ENCODE data around the gene COL11A1.
"Not testable (repeated sequence)": the region's sequence is repeated elsewhere in the genome, so short reads cannot be mapped to it uniquely, and the experiment has no call there.

COL11A1 gene

DNA sequence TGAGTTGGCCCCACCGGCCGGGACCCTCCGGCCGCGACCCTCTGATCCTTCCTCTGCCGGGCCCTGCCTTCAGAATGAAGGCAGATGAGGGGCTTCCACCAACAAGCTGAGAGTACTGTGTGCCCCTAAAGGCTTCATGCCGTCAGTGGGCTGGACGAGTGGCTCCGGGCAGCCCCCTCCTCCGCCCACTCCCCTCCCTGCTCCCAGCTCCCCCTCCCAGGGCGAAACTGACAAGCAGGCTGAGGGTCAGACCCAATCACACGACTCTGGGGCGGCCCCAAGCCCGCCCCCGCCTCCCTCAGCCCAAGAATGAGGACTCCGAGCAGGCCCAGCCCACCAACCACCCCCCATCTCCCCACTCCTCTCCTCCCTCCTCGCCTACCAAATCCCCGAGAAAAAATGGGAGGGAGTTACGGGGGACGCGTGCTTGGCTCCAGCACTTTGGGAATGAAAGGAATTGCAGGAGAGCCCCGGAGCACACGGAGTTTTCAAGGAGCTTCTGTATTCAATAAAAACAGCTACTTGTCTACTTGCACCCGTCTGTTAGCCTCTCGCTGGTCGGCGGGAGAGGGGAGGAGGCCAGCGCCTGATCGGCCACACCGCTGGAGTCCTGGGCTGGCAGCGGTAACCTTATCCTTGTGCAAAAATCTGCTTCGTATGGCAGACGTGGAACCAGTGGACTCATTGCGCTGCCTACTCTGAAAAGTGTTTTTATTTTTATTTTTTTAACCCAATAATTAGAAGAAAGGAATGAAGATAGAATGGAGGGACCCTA, at the start of gene COL11A1:
TSS of gene COL11A1 (minus strand) at position 147 of the 775 bp plus-strand sequence. CDS start 344 bp downstream, outside the sequence.
- no peak for DNase-seq

GRCh38 chr1:103156966-103157365, 48.6 kb upstream of the COL11A1 start:
- no peak for DNase-seq

DNA sequence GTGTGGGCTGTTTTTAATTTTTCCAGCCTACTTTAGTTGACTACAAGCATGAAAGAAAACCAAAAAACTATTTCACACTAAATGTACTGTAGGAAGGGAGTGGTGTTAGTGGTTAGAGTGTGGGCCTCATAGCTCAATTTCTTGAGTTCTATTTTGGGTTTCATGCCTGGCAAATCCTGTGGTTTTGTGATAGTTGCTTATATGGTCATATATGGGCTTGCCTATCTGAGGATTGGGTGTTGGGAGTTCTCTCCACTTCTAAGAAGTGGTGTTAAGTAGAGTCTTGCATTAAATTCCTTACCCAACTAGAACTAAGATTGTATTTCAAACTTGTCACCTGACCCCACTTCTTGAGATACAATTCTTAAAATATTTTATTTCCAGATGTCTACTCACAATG, 37.8 kb upstream of the COL11A1 start:
- DNase-seq = no peak

DNA sequence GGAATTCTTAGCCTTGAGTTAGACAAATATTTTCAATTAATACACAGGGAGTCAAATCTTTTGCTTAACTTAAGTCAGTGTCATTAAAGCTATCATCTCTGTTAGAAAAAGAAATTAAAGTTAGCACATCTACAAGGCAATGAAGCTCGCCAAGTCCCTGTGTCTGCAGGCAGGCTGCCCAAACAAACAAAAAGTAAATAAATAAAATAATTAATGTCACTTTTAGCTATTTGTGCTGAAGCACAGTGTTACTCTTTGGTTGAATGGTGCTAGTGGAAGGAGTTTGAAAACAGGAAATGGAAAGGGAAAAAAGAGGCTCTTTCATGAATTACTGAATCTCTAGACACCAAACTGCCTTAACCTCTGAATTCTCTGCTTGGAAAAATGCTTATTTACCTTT, 37.1 kb upstream of the COL11A1 start:
- DNase-seq = no peak

- no peak for DNase-seq
Measured at GRCh38 chr1:103144681-103145080, 36.4 kb upstream of the COL11A1 start.

GRCh38 chr1:103142461-103142860, 34.1 kb upstream of the COL11A1 start:
- no peak for DNase-seq

DNA sequence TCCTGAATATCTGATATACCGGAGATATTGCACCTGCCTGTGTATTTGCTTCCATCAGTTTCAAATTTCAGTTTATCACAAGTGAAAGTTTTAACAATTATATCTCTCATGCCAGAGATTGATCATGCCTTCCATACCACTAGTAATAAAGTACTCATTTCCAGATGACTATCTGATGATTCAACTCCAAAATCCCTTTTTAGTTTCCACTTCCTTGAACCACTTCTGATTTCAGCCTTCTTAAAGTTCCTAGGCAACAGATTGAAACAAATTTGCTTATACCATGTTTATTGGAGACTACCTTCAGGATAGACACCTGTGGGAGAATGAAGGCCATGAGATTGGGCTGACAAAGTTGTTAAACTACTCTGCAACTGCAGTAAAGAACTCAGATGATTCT, 21.5 kb upstream of the COL11A1 start:
- DNase-seq = no peak

- DNase-seq = no peak
Measured at GRCh38 chr1:103129255-103129654, 20.9 kb upstream of the COL11A1 start.

DNA sequence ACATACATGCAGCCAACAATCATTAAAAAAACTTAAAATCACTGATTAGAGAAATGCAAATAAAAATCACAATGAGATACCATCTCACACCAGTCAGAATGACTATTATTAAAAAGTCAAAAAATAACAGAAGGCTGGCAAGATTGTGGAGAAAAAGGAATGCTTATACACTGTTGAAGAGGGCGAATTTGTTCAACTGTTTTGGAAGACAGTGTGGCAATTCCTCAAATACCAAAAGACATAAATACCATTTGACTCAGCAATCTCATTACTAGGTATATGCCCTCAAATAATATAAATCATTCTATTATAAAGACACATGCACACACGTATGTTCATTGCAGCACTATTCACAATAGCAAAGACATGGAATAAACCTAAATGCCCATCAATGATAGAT, 19.9 kb upstream of the COL11A1 start:
- DNase-seq = not testable (repeated sequence)

GRCh38 chr1:103125219-103125618, 16.9 kb upstream of the COL11A1 start:
- DNase-seq = no peak

GRCh38 chr1:103122983-103123720, 14.8 kb upstream of the COL11A1 start:
- no peak for DNase-seq

- no peak for DNase-seq
Measured at GRCh38 chr1:103120981-103121380, 12.7 kb upstream of the COL11A1 start.

GRCh38 chr1:103112546-103112945, 4.2 kb upstream of the COL11A1 start:
- DNase-seq = no peak

DNA sequence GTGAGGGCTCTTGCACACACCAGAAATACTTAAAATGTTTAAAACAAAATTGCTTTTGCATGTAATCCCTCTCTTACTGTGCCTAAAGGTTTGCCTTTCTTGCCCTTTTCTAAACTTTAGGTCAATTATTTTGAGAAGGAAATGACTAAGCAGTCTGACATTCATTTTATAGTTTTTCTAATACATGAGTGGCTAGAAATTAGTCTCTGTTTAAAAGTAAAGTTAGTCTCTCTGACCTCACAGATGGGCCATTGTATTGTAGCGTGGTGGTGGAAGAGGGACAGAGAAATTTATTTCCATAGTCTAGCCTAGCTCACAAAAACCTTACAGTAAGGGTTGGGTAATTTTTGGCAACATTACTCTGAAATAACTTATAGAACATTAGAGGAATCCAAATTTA, 3.6 kb upstream of the COL11A1 start:
- DNase-seq = no peak

DNA sequence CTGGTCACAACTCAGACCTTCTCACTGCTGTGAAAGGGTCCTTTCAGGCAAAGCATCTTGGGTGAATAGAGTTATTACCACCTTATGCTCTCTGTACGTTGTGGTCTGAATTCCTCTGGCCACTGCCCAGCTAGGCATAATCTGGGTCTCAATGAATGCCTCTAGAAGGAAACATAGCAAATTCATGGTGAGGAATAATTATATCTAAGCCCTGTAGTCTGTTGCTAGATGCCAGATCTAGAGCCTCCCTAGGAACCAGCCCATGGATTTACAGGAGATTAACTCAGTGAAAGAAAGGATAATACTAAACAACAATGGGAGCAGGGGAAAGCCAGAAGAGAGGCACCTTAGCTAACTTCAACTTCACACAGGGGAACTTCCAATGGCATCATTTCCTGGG, 2.4 kb upstream of the COL11A1 start:
- DNase-seq = no peak

DNA sequence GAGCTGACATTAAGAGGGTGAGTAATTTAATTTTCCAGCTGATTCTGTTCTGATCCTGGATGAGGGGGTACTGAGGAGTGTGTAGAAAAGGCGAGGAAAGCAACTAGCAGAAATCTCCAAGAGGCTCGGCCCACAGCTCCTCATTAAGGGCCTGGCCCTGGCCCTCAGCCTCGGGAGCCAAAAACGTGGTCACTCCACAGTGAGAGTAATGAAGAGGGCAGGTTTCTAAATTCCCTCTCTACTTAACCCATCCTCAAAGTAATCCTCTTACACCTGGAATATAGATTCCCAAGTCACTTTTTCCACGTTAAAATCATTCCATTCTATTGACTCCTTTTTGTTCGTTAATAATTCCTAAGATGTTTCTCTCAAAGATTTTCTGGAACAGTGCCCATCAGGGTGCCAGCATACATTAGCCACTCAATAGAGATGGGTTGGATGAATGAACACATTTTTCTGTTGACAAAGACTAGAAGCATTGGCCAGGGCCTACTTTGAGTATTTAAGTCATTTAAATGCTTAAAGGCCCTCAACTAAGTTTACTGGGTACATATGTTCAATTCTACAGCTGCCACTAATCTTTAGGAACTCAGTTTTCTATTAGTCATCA, 1.1 kb upstream of the COL11A1 start:
- no peak for DNase-seq

GRCh38 chr1:103107741-103108375, 464 bp downstream of the COL11A1 start:
- DNase-seq = no peak

DNA sequence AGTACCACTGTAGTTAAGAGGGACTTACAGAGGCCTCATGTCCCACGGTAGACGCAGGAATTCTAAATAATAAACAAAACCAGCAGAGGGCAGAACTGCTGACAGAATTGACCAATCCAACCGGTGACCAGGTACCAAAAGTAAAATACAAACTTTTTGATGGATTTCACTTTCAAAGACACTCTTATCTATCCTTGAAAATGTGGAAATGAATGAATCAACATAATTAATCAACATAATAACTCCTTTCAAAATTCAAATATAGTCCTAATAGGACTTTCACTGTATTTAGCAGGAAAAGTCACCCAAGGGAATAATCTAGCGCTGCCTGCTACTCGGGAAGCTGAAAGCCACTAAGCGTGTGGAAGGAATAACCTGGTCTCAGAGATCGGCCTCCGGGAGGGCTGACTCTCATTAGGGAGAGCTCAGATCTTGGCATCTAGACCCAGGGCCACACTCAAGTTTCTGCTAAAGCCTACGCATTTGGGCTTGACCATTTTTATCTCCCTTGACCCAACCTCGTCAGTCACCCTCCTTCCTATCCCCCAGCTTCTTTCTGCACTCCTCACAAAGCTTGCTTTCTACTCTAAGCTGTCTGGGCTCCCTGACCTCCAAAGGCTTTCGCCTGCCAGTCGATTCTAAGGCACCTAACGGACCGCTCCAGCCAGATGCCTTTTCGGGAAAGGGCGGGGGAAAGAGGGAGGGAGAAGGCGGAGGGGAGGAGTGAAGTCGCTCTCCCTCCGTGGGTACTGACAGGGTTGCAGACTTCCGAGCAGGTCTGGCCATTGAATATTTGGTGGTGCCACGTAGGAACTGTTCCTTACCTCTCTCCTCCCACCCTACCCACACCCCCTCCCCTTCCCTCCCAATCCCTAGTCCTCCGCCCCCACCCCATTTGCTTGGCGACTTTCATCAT, 1.6 kb downstream of the COL11A1 start:
- DNase-seq = peak; percentile 28

- no peak for DNase-seq
Measured at GRCh38 chr1:103101399-103101798, 6.9 kb downstream of the COL11A1 start.

DNA sequence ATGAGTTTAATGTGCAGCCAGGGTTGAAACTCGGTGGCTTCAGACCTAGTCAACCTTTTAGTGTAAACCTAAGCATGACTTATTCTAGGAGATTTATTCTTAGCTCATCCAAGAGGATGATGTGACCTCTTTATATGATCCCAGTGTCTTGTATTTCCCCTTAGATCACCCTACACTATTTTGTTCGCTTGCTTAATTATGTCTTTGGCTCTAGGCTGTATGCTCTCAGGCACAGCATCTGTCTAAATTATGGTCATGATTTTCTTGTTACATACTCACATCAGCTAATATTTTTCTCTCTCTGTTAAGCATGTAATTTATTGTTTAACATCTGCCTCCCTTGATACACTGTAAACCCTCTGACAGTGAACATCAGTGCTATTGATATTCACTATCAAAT, 19.1 kb downstream of the COL11A1 start:
- DNase-seq = no peak

GRCh38 chr1:103087256-103087655, 21.1 kb downstream of the COL11A1 start:
- no peak for DNase-seq

DNA sequence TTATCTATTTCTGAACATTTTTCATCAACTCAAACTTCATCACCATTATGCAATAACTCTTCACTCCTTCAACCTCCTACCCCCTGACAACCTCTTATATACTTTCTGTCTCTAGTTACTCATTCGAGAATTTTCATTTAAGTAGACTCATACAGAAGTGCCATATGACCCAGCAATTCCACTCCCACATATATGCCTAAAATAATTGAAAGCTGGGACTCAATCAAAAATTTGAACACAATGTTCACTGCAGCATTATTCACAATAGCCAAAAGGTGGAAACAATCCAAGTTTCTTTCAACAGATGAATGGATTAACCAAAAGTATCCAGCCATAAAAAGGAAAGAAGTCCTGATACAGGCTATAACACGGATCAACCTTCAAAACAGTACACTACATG, 24.1 kb downstream of the COL11A1 start:
- no peak for DNase-seq
